ENCODE results near the gene SHMT2.
"Not testable (repeated sequence)": the region's sequence is repeated elsewhere in the genome, so short reads cannot be mapped to it uniquely, and the experiment has no call there.

Gene SHMT2

DNA sequence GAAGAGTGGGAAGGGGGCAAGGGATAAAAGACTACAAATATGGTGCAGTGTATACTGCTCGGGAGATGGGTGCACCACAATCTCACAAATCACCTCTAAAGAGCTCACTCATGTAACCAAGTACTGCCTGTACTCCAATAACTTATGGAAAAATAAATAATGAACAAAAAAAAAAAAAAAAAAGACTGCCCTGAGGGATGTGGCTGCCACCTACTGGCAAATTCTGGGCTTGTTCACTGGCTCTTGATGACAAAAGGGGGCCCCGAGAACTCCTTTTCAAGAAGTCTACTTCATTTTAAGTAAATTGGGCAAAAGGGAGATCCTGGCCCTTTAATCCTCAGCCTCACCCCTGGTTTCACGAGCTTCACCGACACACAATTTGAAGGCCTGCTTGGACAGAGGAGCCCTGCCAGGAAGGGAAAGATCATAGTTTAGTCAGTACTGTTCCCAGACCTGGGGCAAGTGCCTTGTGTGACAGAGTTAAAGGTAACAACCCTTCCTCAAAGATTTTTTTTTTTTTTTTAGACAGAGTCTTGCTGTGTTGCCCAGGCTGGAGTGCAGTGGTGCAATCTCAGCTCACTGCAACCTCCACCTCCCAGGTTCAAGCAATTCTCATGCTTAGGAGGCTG lies 47.5 kb downstream of the SHMT2 start:
- TF ChIP-seq, protein P1, sequence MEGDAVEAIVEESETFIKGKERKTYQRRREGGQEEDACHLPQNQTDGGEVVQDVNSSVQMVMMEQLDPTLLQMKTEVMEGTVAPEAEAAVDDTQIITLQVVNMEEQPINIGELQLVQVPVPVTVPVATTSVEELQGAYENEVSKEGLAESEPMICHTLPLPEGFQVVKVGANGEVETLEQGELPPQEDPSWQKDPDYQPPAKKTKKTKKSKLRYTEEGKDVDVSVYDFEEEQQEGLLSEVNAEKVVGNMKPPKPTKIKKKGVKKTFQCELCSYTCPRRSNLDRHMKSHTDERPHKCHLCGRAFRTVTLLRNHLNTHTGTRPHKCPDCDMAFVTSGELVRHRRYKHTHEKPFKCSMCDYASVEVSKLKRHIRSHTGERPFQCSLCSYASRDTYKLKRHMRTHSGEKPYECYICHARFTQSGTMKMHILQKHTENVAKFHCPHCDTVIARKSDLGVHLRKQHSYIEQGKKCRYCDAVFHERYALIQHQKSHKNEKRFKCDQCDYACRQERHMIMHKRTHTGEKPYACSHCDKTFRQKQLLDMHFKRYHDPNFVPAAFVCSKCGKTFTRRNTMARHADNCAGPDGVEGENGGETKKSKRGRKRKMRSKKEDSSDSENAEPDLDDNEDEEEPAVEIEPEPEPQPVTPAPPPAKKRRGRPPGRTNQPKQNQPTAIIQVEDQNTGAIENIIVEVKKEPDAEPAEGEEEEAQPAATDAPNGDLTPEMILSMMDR (conservative IDR thresholded peaks at IDR 0.05; ENCODE audit: low read depth) = no peak
- DNase-seq (ENCODE audit: low spot score) = no peak
- POLR2A ChIA-PET (ENCODE audit: low non-redundant PET) = no interaction called here
- H3K27ac ChIP-seq = no peak overlapping the region
- CTCF ChIA-PET = interaction anchor here (0.6 kb wide), 1 partner anchor 15 kb away, joined by 5 read pairs; no protein-coding TSS in a partner anchor

DNA sequence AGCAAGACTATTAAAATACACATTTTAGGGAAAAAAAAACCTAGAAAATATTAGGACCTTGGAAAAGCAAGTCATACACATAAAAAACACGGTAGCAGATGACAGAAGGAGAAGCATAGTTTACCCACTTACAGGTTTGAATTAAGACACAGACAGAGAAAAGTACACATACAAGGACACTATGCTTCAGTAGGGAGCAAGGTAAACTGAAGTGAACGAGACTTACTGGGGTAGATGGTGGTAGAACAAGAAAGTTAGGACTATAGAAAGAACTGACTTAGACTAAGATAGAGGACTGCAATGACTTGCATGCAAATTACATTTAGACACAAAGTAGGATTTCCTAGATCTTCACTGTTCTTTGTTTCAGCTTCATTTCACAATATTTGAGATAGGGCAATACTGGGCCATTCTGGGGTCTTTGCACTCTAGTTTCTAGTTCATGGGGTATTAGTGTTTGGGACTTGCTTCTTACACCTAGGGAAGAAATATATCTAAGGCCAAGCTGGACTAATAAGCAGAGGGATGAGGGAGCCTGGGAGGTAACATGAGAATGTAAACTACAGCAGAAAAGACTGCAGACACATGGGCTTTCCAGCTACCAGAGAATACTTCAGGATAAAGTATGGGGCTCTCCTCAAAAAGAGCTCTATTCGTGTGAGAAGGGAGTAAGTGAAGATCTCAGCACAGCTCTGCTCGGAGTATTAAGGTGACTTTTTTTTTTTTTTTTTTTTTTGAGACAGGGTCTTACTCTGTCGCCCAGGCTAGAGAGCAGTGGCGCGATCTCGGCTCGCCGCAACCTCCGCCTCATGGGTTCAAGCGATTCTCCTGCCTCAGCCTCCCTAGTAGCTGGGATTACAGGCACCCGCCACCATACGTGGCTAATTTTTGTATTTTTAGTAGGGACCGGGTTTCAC lies 49.2 kb downstream of the SHMT2 start:
- POLR2A ChIA-PET (ENCODE audit: low non-redundant PET) = no interaction called here
- peak overlapping the region; percentile 15; the same call in 1 of the 2 replicates for H3K27ac ChIP-seq
- TF ChIP-seq, protein P1 (conservative IDR thresholded peaks at IDR 0.05; ENCODE audit: low read depth) = no peak
- CTCF ChIA-PET = interaction anchor here (0.6 kb wide), 1 partner anchor 13 kb away, joined by 3 read pairs; no protein-coding TSS in a partner anchor
- no peak for DNase-seq (ENCODE audit: low spot score)

DNA sequence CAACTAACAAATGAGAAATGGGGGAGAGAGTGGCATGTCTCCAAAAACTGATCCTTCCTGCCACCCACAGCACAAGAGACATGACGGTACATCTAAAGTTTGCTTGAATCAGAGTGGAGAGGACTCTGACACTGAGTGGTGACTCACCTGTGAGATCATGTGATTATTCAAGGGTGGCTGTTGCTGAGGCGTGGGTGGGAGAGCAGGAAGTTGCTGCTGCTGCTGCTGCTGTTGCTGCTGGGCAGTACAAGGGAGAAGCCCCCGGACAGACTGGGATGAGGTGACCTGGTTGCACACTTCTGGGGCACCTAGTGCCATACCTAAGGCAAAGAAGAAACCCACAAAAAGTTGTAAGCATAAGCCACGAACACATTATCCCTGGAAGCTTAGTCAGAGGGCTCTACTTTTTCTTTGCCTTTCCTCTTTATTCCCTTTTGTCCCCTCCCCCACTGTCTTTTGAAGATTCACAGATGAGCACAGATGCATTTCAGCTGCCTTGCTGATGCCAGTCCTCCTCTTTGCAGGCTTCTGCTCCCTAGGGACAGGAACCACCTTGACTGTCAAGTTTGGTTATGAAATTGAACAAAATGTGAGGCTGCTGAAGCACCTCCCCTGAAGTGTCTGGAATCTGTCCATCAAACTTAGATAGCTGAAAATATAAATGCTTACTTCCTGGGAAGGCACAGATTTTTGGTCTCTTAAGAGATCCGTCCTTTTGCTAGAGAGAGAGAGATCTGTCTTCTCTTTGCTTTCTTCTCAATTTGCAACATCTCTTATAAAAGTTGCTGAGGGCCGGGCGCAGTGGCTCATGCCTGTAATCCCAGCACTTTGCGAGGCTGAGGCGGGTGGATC lies 50.9 kb downstream of the SHMT2 start:
- H3K27ac ChIP-seq = peak overlapping the region; percentile 88
- ChIA-PET POLR2A (ENCODE audit: low non-redundant PET) (no interaction called here), CTCF (interaction anchor here (0.6 to 1.4 kb wide), 2 partner anchors 10 to 745 kb away, joined by 3 read pairs; no protein-coding TSS in a partner anchor)
- DNase-seq (ENCODE audit: low spot score) = peak; percentile 86
- TF ChIP-seq, protein P1 (conservative IDR thresholded peaks at IDR 0.05; ENCODE audit: low read depth) = no peak

DNA sequence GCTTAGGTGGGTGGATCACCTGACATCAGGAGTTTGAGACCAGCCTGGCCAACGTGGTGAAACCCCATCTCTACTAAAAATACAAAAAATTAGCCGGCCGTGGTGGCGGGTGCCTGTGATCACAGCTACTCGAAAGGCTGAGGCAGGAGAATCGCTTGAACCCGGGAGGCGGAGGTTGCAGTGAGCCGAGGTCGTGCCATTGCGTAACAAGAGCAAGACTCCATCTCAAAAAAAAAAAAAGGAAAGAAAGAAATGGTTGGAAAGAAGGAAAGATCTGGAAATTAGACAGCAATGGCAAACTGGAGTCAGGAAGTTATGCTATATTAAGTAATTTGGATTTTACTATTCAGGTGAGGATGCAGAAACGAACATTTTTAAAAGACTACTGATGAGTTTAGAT lies 52.6 kb downstream of the SHMT2 start:
- CTCF ChIA-PET = interaction anchor here (0.6 kb wide), 1 partner anchor 16 kb away, joined by 3 read pairs; no protein-coding TSS in a partner anchor
- DNase-seq (ENCODE audit: low spot score); POLR2A ChIA-PET (ENCODE audit: low non-redundant PET); H3K27ac ChIP-seq: not testable (repeated sequence)
